GM19025 (cell line): ENCODE results near the gene SLC24A4.

Experiments
- ATAC-seq: cut with Tn5 transposase; IDR thresholded peaks from one replicate; pipeline ENCODE4 v1.9.1; 2021; ENCODE audit warnings: mild to moderate bottlenecking, low read depth, moderate library complexity; ENCODE audit not compliant: unreplicated experiment

The SLC24A4 gene

GRCh38 chr14:92469515-92469914 is 146.6 kb downstream of the SLC24A4 start:
- ATAC-seq = no peak

GRCh38 chr14:92470215-92470614 is 147.2 kb downstream of the SLC24A4 start:
- no peak for ATAC-seq

- ATAC-seq = no peak
These were observed 147.8 kb downstream of the SLC24A4 start for GRCh38 chr14:92470811-92471210.

- no peak for ATAC-seq
These were observed 149.0 kb downstream of the SLC24A4 start for GRCh38 chr14:92471919-92472318.

GRCh38 chr14:92472860-92473259 is 149.9 kb downstream of the SLC24A4 start:
- ATAC-seq = no peak

- no peak for ATAC-seq
These were observed 150.4 kb downstream of the SLC24A4 start for GRCh38 chr14:92473261-92473968.

- no peak for ATAC-seq
These were observed 151.1 kb downstream of the SLC24A4 start for GRCh38 chr14:92473969-92474535.

- ATAC-seq = no peak
These were observed 152.1 kb downstream of the SLC24A4 start for GRCh38 chr14:92475037-92475436.

- ATAC-seq = no peak
These were observed 152.7 kb downstream of the SLC24A4 start for GRCh38 chr14:92475451-92476187.

GRCh38 chr14:92480856-92481255 is 157.9 kb downstream of the SLC24A4 start:
- no peak for ATAC-seq

- no peak for ATAC-seq
These were observed 158.4 kb downstream of the SLC24A4 start for GRCh38 chr14:92481386-92481785.

- ATAC-seq = no peak
These were observed 159.0 kb downstream of the SLC24A4 start for GRCh38 chr14:92481811-92482555.

- ATAC-seq = no peak
These were observed 159.8 kb downstream of the SLC24A4 start for GRCh38 chr14:92482621-92483319.

- ATAC-seq = no peak
These were observed 161.3 kb downstream of the SLC24A4 start for GRCh38 chr14:92484132-92484823.

GRCh38 chr14:92486881-92487280 is 163.9 kb downstream of the SLC24A4 start:
- no peak for ATAC-seq

GRCh38 chr14:92487513-92488133 is 164.7 kb downstream of the SLC24A4 start:
- ATAC-seq = no peak

- ATAC-seq = no peak
These were observed 166.7 kb downstream of the SLC24A4 start for GRCh38 chr14:92489394-92490238.

GRCh38 chr14:92490239-92490959 is 167.4 kb downstream of the SLC24A4 start:
- no peak for ATAC-seq
